Measurements from ENCODE around the gene MPZL2. TPM values are rescaled to one million over a fixed set of nuclear protein-coding genes. Genes with fewer than 3 reads are reported as not detected.

MPZL2 gene
- total and polyA plus RNA-seq, 2 of the 8 experiments (the other 6 are each of a cell fraction or from before 2014, with no cell fraction given): 2.4 to 3.2 TPM

DNA sequence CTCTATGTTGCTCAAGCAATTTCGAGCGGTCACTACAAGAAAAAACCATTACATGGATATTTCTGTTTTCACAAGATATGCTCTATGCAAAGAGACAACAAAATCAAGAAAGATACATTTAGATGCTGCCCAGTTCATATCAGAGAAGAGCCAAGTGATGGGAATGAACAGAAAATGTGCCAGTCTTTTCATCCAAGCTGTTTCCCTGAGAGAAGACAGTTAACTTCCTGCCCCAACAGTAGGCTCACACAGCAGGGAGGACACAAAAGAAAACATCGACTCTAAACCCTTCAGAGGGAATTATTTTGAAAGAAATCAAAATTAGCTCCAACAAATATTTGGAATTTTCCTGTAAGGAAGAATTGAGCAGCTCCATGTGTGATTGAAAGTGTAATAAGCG is 50.9 kb downstream of the MPZL2 start (continued):
- TF ChIP-seq SRF (IDR thresholded peaks at IDR 0.05; ENCODE audit: low read depth, low read length): no peak
- no peak for TF ChIP-seq EP300 (IDR thresholded peaks at IDR 0.05; ENCODE audit: borderline replicate concordance in 1 of 2, low read depth in 2 of 2, low read length in 2 of 2)
- TF ChIP-seq E2F6 (IDR thresholded peaks at IDR 0.05): no peak
- TF ChIP-seq SP1 (IDR thresholded peaks at IDR 0.05; ENCODE audit: low read depth, low read length): no peak
- TF ChIP-seq BCL11A (IDR thresholded peaks at IDR 0.05; ENCODE audit: low read depth in 2 of 2, low read length in 2 of 2): no peak
- TF ChIP-seq CTBP2 (IDR thresholded peaks at IDR 0.05; ENCODE audit: borderline replicate concordance, insufficient read depth, insufficient read length, low read length): no peak

Data from H1 (cell line).